Suprapubic skin (tissue), 4 donors: ENCODE results near the gene UNC5CL. TPM values are rescaled to one million over a fixed set of nuclear protein-coding genes. Genes with fewer than 3 reads are reported as not detected.

ENCODE experiments used
- DNase-seq, 2 donors: peaks; one replicate each; pipeline ENCODE4 v3.0.0-alpha.2; 2019; ENCODE audit warnings: low spot score in 2 of 2
- H3K27ac ChIP-seq: fragments of 200-600 bp; sonication (generic); one replicate; pipeline ENCODE4 v1.5.1; 2019
- H3K27me3 ChIP-seq: fragments of 200-600 bp; sonication (generic); one replicate; pipeline ENCODE4 v1.5.1; 2019
- H3K36me3 ChIP-seq: fragments of 200-600 bp; sonication (generic); one replicate; pipeline ENCODE4 v1.5.1; 2019
- H3K4me1 ChIP-seq: fragments of 200-600 bp; sonication (generic); one replicate; pipeline ENCODE4 v1.5.1; 2019
- H3K4me3 ChIP-seq: fragments of 200-600 bp; sonication (generic); one replicate; pipeline ENCODE4 v1.5.1; 2019; ENCODE audit warnings: mild to moderate bottlenecking
- H3K9me3 ChIP-seq: fragments of 200-600 bp; sonication (generic); one replicate; pipeline ENCODE4 v1.5.1; 2019
- EP300 ChIP-seq: sonication (generic); formaldehyde crosslinking; IDR thresholded peaks from one replicate; pipeline ENCODE4 v1.6.1; 2017; ENCODE audit warnings: antibody characterized with exemption
- POLR2A ChIP-seq, 2 donors: fragments of 450-650 bp; IDR thresholded peaks; one replicate each; pipeline ENCODE4 v1.6.1; 2017; ENCODE audit warnings: antibody characterized with exemption in 2 of 2, mild to moderate bottlenecking in 2 of 2, moderate library complexity in 2 of 2
- POLR2AphosphoS5 ChIP-seq, 3 donors: sonication (generic); formaldehyde crosslinking; IDR thresholded peaks; one replicate each; pipeline ENCODE4 v1.6.1; 2017; ENCODE audit warnings: antibody characterized with exemption in 3 of 3
- WGBS: methylation state at CpG from one replicate; pipeline ENCODE4 v1.1.5; 2018; 5-methylcytosine and 5-hydroxymethylcytosine counted together
- total RNA-seq, 4 donors: library from RNA; depleted of rRNA; stranded (reverse); fragments of >200 nt; gene quantifications; one replicate each; pipeline ENCODE4 v1.1.0, GENCODE V29; 2016
- TF ChIP-seq, protein P1 (sequence below), 2 donors: fragments of 200-600 bp in 1 of 2; fragments of 450-650 bp in 1 of 2; sonication (generic) in 1 of 2; IDR thresholded peaks; one replicate each; pipeline ENCODE4 v1.5.1; 2016 to 2019; ENCODE audit warnings: antibody characterized with exemption in 2 of 2, mild to moderate bottlenecking in 1 of 2, moderate library complexity in 1 of 2

Gene UNC5CL, protein sequence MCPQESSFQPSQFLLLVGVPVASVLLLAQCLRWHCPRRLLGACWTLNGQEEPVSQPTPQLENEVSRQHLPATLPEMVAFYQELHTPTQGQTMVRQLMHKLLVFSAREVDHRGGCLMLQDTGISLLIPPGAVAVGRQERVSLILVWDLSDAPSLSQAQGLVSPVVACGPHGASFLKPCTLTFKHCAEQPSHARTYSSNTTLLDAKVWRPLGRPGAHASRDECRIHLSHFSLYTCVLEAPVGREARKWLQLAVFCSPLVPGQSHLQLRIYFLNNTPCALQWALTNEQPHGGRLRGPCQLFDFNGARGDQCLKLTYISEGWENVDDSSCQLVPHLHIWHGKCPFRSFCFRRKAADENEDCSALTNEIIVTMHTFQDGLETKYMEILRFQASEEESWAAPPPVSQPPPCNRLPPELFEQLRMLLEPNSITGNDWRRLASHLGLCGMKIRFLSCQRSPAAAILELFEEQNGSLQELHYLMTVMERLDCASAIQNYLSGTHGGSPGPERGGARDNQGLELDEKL
- total RNA-seq = 1 to 10 TPM in 2 of 4 donors, under 1 TPM in 2; 0.19 to 6.9 (median 1.4) TPM

DNA sequence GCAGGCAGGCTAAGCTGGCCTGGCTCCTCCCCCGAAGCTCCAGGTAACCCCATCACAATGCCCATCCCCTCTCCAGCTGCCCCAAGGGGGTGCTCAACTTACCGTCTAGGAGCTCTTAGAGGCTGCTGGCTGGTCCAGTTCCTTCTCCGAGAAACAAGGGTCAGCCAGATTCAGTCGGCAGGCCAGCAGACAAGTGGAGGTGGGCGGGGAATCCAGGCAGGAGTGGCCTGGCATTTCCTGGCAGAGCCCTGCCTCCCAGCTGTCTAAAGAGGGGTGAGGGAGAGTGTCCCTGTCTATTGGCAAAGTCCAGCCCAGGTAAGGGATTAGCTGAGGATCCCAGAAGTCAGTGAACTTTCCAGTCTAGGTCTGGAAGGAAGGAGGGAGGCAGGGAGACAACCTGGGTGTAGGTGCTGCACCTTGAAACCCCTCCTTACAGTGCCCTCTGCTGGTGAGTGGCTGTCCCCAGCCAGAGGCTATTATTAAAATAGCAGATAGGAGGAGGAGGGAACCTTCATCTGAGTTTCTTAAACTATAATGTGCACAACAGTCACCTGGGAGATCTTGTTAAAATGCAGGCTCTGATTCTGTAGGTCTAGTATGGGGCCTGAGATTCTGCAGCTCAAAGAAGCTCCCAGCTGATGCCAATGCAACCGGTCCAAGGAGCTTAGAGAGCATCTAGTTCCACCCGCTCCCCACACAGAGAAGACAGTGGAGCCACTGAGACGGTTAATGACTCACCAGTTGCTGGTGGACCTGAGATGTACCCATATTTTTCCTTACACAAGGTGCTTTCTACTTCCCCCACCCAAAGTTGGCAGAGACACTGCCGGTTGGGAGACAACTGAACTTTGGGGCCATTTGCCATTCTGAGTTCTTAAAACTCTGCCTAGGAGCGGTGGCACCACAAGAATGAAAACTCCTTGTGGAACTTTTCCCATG lies at the start of gene UNC5CL:
Gene UNC5CL, minus strand, starts transcription at position 162 of the 939 bp plus-strand sequence. CDS start 4,147 bp downstream, outside the sequence.
- no peak within 1 kb of the TSS for H3K4me3 ChIP-seq
- DNase-seq = peak in 1 of 2 donors; percentile 46
- peaks cover 8% of the 10 kb centered on the region for H3K4me1 ChIP-seq
- TF ChIP-seq, protein P1, sequence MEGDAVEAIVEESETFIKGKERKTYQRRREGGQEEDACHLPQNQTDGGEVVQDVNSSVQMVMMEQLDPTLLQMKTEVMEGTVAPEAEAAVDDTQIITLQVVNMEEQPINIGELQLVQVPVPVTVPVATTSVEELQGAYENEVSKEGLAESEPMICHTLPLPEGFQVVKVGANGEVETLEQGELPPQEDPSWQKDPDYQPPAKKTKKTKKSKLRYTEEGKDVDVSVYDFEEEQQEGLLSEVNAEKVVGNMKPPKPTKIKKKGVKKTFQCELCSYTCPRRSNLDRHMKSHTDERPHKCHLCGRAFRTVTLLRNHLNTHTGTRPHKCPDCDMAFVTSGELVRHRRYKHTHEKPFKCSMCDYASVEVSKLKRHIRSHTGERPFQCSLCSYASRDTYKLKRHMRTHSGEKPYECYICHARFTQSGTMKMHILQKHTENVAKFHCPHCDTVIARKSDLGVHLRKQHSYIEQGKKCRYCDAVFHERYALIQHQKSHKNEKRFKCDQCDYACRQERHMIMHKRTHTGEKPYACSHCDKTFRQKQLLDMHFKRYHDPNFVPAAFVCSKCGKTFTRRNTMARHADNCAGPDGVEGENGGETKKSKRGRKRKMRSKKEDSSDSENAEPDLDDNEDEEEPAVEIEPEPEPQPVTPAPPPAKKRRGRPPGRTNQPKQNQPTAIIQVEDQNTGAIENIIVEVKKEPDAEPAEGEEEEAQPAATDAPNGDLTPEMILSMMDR (IDR thresholded peaks at IDR 0.05) = peak in 1 of 2 donors; percentile 64
- TF ChIP-seq EP300 (no peak), POLR2A (IDR thresholded peaks at IDR 0.05) (no peak), POLR2AphosphoS5 (IDR thresholded peaks at IDR 0.05) (no peak)
- no peak within 1 kb of the TSS for H3K27ac ChIP-seq
- H3K9me3 ChIP-seq = no peaks in the 10 kb centered on the region
- no peaks in the 10 kb centered on the region for H3K36me3 ChIP-seq
- WGBS = 82% methylated on average over 10 of the region's 10 CpGs
- H3K27me3 ChIP-seq = no peaks in the 10 kb centered on the region

DNA sequence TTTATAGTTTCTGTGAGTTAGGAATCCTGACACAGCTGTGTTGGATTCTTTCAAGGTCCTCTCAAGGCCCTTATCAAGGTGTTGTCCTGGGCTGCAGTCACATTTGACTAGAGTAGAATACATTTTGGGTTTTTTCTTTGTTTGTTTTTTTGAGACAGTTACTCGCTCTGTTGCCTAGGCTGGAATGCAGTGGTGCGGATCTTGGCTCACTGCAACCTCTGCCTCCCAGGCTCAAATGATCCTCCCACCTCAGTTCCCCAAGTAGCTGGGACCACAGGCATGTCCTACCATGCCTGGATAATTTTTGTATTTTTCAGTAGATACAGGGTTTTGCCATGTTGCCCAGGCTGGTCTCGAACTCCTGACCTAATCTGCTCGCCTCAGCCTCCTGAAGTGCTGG lies 49.4 kb upstream of the UNC5CL start:
- no peak for DNase-seq
- 89% methylated on average over 4 of the region's 4 CpGs for WGBS
- no peak overlapping the region for H3K4me3 ChIP-seq
- H3K27me3 ChIP-seq = no peaks in the 10 kb centered on the region
- no peak overlapping the region for H3K27ac ChIP-seq
- H3K9me3 ChIP-seq = no peaks in the 10 kb centered on the region
- no peaks in the 10 kb centered on the region for H3K4me1 ChIP-seq
- peaks cover 83% of the 10 kb centered on the region for H3K36me3 ChIP-seq
- TF ChIP-seq POLR2AphosphoS5 (IDR thresholded peaks at IDR 0.05) (no peak), EP300 (no peak), POLR2A (IDR thresholded peaks at IDR 0.05) (no peak)
- TF ChIP-seq, protein P1 (IDR thresholded peaks at IDR 0.05) = no peak

DNA sequence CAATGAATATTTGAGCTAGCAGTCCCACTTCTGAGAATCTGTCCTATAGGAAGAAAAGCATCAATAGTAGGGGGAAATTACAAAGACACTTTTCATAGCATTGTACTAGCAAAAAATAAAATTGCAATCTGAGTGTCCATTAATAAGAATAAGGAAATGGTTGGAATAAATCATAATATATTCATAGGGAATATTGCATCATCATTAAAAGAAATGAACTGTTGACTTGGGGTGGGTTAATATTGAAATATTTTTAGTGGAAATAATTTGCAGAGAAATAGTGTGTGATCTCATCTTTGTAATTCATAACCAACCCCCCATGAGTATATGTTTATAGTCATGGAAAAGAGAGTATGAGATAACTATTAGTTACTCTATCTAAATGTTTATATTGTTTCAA lies 46.2 kb upstream of the UNC5CL start:
- no peaks in the 10 kb centered on the region for H3K27me3 ChIP-seq
- no peak overlapping the region for H3K4me3 ChIP-seq
- H3K36me3 ChIP-seq = peaks cover 70% of the 10 kb centered on the region
- H3K4me1 ChIP-seq = no peaks in the 10 kb centered on the region
- H3K27ac ChIP-seq = no peak overlapping the region
- DNase-seq = no peak
- TF ChIP-seq EP300 (no peak), POLR2A (IDR thresholded peaks at IDR 0.05) (no peak), POLR2AphosphoS5 (IDR thresholded peaks at IDR 0.05) (no peak)
- TF ChIP-seq, protein P1 (IDR thresholded peaks at IDR 0.05) = no peak
- no peaks in the 10 kb centered on the region for H3K9me3 ChIP-seq

DNA sequence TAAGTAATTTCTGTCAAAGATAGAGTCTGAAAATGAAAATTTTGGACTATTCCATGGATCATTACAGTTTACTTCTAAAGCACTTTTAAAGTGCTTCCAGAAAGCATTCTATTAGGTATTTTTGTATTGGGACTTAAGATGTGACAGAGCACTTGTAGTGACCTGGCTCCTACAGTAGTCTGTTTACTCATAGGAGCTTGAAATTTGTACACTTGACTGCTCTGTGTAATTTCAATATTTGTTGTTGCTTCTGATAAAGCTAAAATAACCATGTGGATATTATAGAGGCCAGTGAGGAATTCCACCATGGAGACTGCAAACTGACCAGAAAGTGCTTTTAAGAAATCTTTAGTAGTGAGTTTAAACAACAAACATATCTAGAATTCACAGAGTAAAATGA lies 44.1 kb upstream of the UNC5CL start:
- Histone ChIP-seq H3K36me3 (peaks cover 64% of the 10 kb centered on the region), H3K27me3 (no peaks in the 10 kb centered on the region), H3K27ac (no peak overlapping the region), H3K4me1 (peaks cover 3% of the 10 kb centered on the region), H3K9me3 (no peaks in the 10 kb centered on the region), H3K4me3 (no peak overlapping the region)
- TF ChIP-seq POLR2A (IDR thresholded peaks at IDR 0.05) (no peak), EP300 (no peak), POLR2AphosphoS5 (IDR thresholded peaks at IDR 0.05) (no peak)
- TF ChIP-seq, protein P1 (IDR thresholded peaks at IDR 0.05) = no peak
- no peak for DNase-seq
